Stimulated activated CD8-positive, alpha-beta memory T cell treated with anti-CD3 and anti-CD28 coated beads, Interleukin-15, amount 100 ng/mL, for 4 hours (primary cell): ENCODE data around the gene SDF4.

Source experiments
- DNase-seq, 2 donors: peaks; one replicate each; pipeline ENCODE4 v3.0.0-alpha.2; 2020; ENCODE audit warnings: low read depth in 2 of 2

The SDF4 gene

DNA sequence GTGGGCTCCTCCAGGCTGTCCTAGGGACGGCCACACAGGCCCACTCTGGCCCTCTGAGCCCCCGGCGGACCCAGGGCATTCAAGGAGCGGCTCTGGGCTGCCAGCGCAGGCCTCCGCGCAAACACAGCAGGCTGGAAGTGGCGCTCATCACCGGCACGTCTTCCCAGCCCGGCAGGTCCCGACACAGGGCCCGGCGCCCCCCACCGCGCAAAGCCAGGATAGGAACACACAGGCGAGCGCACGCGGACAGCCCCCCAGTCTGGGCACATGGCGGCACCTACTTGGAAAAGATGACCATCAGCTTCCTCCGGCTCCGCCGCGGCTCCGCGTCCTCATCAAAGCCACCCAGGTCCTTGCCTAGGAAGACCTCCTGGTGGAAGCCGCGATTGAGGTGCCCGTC, 3.6 kb downstream of the SDF4 start:
- DNase-seq = no peak

GRCh38 chr1:1227386-1227785, 4.4 kb downstream of the SDF4 start:
- DNase-seq = no peak

- no peak for DNase-seq
Measured at GRCh38 chr1:1226566-1227362, 5.0 kb downstream of the SDF4 start.

- no peak for DNase-seq
Measured at GRCh38 chr1:1225913-1226312, 5.9 kb downstream of the SDF4 start.

DNA sequence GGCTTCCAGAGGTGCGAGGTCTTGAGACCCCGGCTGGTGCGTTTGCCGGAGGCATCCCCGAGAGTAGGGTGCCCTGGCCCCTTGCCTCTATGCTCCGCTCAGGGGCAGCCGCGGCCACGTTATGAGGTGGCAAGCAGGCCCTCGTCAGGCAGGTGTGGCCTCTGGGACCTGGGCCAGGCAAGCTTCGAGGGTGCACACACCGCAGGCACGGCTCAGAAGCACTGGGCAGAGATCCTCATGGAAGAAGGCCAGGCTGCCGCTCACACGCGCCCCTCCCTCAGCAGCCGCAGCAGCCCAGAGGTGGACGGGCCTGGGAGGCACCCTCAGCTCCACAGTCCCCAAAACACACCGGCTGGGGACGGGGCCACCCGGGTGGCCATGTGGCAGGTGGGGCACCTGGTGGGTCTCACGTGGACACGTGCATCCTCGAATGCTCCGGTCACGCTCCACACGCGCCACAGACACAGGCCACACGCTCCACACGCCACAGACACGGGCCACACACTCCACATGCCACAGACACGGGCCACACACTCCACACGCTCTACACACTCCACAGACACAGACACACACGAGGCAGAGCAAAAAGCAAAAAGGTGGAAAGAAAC, 6.5 kb downstream of the SDF4 start:
- DNase-seq = no peak

- DNase-seq = no peak
Measured at GRCh38 chr1:1223891-1224290, 7.9 kb downstream of the SDF4 start.

DNA sequence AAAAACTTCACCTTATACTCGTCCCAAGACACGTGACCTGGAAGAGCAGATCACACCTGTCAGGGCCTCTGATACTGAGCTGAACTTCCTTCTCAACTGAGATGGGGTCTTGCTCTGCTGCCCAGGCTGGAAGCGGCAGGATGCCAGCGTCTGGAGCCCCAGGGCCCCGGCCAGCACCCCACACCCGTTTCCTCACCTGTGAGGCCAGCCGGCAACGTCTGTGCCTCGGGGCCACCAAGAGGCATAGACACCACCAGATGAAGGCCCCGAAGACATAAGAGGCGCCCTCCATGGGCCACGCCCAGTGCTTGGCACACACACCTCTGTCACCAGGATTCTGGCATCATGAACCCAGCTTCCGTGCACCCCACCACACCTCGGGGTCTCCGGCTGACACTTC, 8.5 kb downstream of the SDF4 start:
- DNase-seq = no peak

- no peak for DNase-seq
Measured at GRCh38 chr1:1222575-1223225, 9.1 kb downstream of the SDF4 start.

DNA sequence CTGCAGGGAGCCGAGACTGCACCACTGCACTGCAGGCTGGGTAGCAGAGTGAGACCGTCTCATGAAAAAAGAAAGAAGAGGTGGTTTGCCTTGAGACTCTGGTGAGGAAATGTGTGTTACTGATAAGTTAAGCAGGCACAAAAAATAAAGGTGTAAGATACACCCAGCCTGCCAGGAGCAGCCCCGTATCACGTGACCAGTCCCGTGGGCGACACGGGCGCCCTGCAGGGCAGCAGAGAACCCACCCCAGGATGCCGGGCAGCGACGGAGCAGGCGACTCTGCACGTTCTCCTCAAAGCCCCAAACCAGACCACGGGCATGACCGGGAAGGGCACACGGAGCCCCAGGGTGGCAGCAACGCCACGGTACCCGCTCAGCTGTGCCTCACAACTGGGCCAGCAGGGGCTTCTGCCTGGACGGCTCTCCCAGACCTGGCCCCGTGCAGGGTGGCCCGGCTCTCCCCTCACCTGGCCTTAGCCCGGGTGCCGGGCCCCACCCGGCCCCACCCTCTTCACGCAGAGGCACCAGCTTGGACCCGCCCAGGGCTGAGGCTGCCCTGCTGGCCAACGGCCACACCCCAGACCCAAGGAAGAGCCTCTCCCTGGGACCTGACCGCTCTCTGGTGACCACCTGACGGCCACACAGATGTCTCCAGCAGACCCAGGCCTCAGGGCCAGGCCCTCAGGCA, 9.8 kb downstream of the SDF4 start:
- DNase-seq = no peak

DNA sequence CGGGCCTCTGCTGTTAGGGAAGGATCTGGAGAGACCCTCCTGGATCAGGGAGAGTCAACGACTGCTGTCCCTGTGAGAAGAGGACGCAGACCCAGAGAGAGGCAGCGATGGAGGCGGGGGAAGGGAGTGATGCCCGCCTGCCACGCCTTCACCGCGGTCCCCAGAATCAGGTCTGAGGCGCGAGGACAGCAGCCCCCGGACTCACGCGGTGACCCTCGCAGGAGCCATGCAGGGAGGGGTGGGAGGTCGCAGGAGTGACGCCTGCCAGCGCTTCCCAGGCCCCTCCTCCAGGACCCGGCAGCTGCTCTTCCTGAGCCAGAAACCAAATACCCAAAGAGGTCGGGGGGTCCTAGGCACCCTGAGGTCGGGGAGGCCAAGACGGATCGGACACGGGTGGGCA, 11.6 kb downstream of the SDF4 start:
- no peak for DNase-seq

GRCh38 chr1:1219341-1219740, 12.5 kb downstream of the SDF4 start:
- no peak for DNase-seq

DNA sequence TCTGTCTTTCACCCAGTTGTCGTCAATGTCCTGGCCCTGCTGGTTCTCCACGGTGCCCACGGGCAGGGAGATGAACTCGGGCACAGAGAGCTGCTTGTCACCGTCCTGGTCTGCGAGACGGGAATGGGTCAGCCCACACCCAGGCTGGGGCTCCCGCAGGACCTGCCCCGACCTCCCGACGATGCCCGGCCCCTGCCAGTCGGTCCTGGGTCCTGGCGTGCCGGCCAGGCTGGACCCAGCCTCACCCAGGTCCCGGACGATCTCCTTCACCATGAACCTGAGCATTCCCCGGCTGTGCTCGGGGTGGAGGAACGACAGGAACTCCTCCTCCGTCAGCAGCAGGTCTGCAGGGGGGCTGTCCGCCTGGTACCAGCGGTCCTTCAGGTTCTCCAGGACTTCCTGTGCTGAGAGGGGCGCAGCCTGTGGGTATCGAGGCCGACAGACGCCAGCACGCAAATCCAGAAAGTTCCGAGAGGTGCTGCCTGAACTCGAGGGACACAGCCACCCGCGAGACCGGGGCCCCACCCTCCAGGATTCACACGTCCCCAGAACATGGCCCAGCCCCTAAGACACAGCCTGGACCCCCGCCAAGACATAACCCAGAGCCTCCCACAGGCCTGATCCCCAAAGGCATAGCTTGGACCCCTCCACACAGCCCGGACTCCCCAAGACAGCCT, 13.1 kb downstream of the SDF4 start:
- DNase-seq = no peak

- DNase-seq = no peak
Measured at GRCh38 chr1:1217621-1218523, 13.9 kb downstream of the SDF4 start.

GRCh38 chr1:1216770-1217620, 14.8 kb downstream of the SDF4 start:
- DNase-seq = no peak

DNA sequence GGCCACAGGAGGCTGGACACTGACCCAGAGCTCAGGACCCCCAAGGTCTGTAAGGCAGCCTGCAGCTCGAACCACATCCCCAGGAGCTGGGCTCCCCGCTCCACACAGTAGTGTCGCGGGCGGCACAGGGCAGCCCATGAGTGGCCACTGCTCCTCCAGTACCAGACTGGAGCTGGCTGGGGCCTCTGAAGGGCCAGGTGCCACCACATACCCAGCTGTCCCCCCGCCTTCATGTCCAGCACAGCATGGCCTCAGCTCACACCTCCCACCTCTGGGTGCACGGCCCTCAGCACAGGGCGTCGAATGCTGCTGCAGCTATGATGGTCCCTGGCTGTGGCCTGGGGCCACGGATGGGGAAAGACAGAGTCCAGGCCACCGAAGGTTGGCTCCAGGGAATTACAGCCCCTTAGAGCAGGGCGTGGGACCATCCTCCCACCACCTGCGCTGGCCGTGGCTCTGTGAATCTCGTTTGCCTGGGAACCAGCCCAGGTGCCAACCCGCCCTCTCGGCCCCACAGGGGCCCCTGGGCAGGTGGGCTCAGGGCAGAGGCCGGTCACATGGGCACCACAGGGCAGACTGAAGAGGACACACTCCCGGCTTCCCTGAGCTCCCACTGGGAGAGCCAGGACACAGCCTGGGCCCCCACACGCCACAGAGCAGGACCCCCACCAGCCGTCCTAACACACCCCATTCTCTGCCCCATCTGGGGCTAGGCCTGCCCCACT, 15.8 kb downstream of the SDF4 start:
- no peak for DNase-seq

- DNase-seq = no peak
Measured at GRCh38 chr1:1215080-1215676, 16.6 kb downstream of the SDF4 start.

- DNase-seq = no peak
Measured at GRCh38 chr1:1213345-1214265, 18.2 kb downstream of the SDF4 start, which contains the start of gene TNFRSF4. Gene TNFRSF4, minus strand, starts transcription at chr1:1214153. Its CDS starts 26 bp downstream, at chr1:1214127.
